ENCODE measurements around the gene PLCXD1.

GRCh38 chrX:344371-344901 is 63.3 kb downstream of the PLCXD1 start:
- TF ChIP-seq CTCF (IDR thresholded peaks at IDR 0.05) (no peak), EP300 (IDR thresholded peaks at IDR 0.05) (no peak), POLR2A (IDR thresholded peaks at IDR 0.05) (no peak)

All from tibial nerve (tissue), 4 donors.